NCI-H2029 treated with DMSO at 0.1 percent for 48 hours (cell line): ENCODE measurements around the gene SCG3.

ENCODE experiments used
- DNase-seq: peaks from one replicate; lab custom pipeline; 2025; lab: John Stamatoyannopoulos, UW

SCG3 gene

GRCh38 chr15:51727141-51727897 is 46.0 kb downstream of the SCG3 start:
- DNase-seq: no peak

GRCh38 chr15:51731549-51732267 is 50.4 kb downstream of the SCG3 start:
- DNase-seq: no peak

GRCh38 chr15:51732646-51733045 is 51.3 kb downstream of the SCG3 start:
- no peak for DNase-seq

- DNase-seq: no peak
Observed at GRCh38 chr15:51735228-51736010, 54.1 kb downstream of the SCG3 start.

GRCh38 chr15:51736069-51736468 is 54.8 kb downstream of the SCG3 start:
- DNase-seq: no peak

GRCh38 chr15:51736751-51737521 is 55.6 kb downstream of the SCG3 start:
- DNase-seq: no peak

- no peak for DNase-seq
Observed at GRCh38 chr15:51737522-51738305, 56.4 kb downstream of the SCG3 start, which contains the start of gene LYSMD2. Gene LYSMD2 (minus strand): TSS chr15:51737655. CDS start chr15:51737622, 33 bp downstream.

GRCh38 chr15:51738553-51738952 is 57.2 kb downstream of the SCG3 start:
- DNase-seq: no peak

- no peak for DNase-seq
Observed at GRCh38 chr15:51739061-51739712, 57.9 kb downstream of the SCG3 start.

GRCh38 chr15:51749307-51749706 is 68.0 kb downstream of the SCG3 start:
- no peak for DNase-seq

- DNase-seq: no peak
Observed at GRCh38 chr15:51750186-51750585, 68.9 kb downstream of the SCG3 start.

- DNase-seq: no peak
Observed at GRCh38 chr15:51750792-51751696, 69.7 kb downstream of the SCG3 start, which contains the start of gene TMOD2. Gene TMOD2 (plus strand): TSS chr15:51751597. CDS start chr15:51766442, 14,845 bp downstream.

GRCh38 chr15:51751697-51752683 is 70.7 kb downstream of the SCG3 start:
- no peak for DNase-seq

- no peak for DNase-seq
Observed at GRCh38 chr15:51752888-51753287, 71.6 kb downstream of the SCG3 start.

- DNase-seq: no peak
Observed at GRCh38 chr15:51754267-51754666, 73.0 kb downstream of the SCG3 start.

GRCh38 chr15:51755790-51756189 is 74.5 kb downstream of the SCG3 start:
- DNase-seq: no peak

- no peak for DNase-seq
Observed at GRCh38 chr15:51756482-51756881, 75.2 kb downstream of the SCG3 start.

GRCh38 chr15:51757450-51757849 is 76.1 kb downstream of the SCG3 start:
- DNase-seq: no peak
